Cardiac muscle cell (in vitro differentiated cells and primary cell): ENCODE data around the gene EME2. TPM values are rescaled to one million over a fixed set of nuclear protein-coding genes. Genes with fewer than 3 reads are reported as not detected.

Source experiments
- DNase-seq, 2 donors: peaks; one replicate each; pipeline versions ENCODE4 v3.0.0 to v3.0.0-alpha.2; 2010 to 2017; ENCODE audit warnings: low read depth in 1 of 2, low spot score in 1 of 2
- H3K27ac ChIP-seq: fragments of 200-600 bp; sonication (generic); 2 replicates; pipeline ENCODE4 v1.5.1; 2016
- H3K27me3 ChIP-seq: fragments of 200-600 bp; sonication (generic); 2 replicates; pipeline ENCODE4 v1.6.0; 2016; ENCODE audit warnings: control low read depth
- H3K36me3 ChIP-seq: fragments of 200-600 bp; sonication (generic); 2 replicates; pipeline ENCODE4 v1.5.1; 2016; ENCODE audit warnings: control low read depth
- H3K4me1 ChIP-seq: fragments of 200-600 bp; sonication (generic); 2 replicates; pipeline ENCODE4 v1.8.1; 2017; ENCODE audit warnings: low read depth, mild to moderate bottlenecking, mixed run types
- H3K4me3 ChIP-seq: fragments of 200-600 bp; sonication (generic); 2 replicates; pipeline ENCODE4 v1.5.1; 2016; ENCODE audit warnings: mild to moderate bottlenecking
- H3K9me3 ChIP-seq: fragments of 200-600 bp; sonication (generic); 2 replicates; pipeline ENCODE4 v1.5.1; 2017; ENCODE audit warnings: low read depth, mild to moderate bottlenecking, control low read depth
- CTCF ChIP-seq: IDR thresholded peaks from 2 replicates; pipeline ENCODE4 v1.5.1; 2012; ENCODE audit warnings: low read depth, mild to moderate bottlenecking, low read length
- polyA plus RNA-seq: library from polyadenylated mRNA; unstranded; fragments of >200 nt; fragmentation: Nextera tagmentation; extraction: Ambion mirVana; gene quantifications from 2 replicates; pipeline ENCODE4 v1.2.1, GENCODE V29; 2016
- total RNA-seq: library from RNA; depleted of rRNA; stranded (reverse); fragments of >200 nt; gene quantifications from 2 replicates; pipeline ENCODE4 v1.2.3, GENCODE V29; 2016

Gene EME2
- total and polyA plus RNA-seq, 2 experiments from 2014 or later, result 18.7 to 19.3 TPM

- Histone ChIP-seq H3K4me3 (no peak overlapping the region), H3K9me3 (no peaks in the 10 kb centered on the region), H3K27ac (no peak overlapping the region), H3K27me3 (no peaks in the 10 kb centered on the region), H3K4me1 (peaks cover 3% of the 10 kb centered on the region), H3K36me3 (peaks cover 17% of the 10 kb centered on the region)
- no peak for DNase-seq
- TF ChIP-seq CTCF, result no peak
Measured at GRCh38 chr16:1820946-1821290, 48.3 kb downstream of the EME2 start.

- Histone ChIP-seq H3K27ac (no peak overlapping the region), H3K4me1 (peaks cover 3% of the 10 kb centered on the region), H3K27me3 (no peaks in the 10 kb centered on the region), H3K4me3 (no peak overlapping the region), H3K9me3 (no peaks in the 10 kb centered on the region), H3K36me3 (peaks cover 9% of the 10 kb centered on the region)
- TF ChIP-seq CTCF, result no peak
- DNase-seq, result no peak
Measured at GRCh38 chr16:1821861-1822611, 49.4 kb downstream of the EME2 start.

GRCh38 chr16:1822801-1823200 is 50.2 kb downstream of the EME2 start:
- peaks cover 5% of the 10 kb centered on the region for H3K4me1 ChIP-seq
- no peak overlapping the region for H3K27ac ChIP-seq
- no peak overlapping the region for H3K4me3 ChIP-seq
- peaks cover 9% of the 10 kb centered on the region for H3K36me3 ChIP-seq
- H3K9me3 ChIP-seq, result no peaks in the 10 kb centered on the region
- DNase-seq, result no peak
- no peak for TF ChIP-seq CTCF
- no peaks in the 10 kb centered on the region for H3K27me3 ChIP-seq

GRCh38 chr16:1823821-1824220 is 51.2 kb downstream of the EME2 start:
- H3K27me3 ChIP-seq, result no peaks in the 10 kb centered on the region
- peaks cover 9% of the 10 kb centered on the region for H3K36me3 ChIP-seq
- peak; percentile 35 for TF ChIP-seq CTCF
- no peak overlapping the region for H3K27ac ChIP-seq
- H3K9me3 ChIP-seq, result no peaks in the 10 kb centered on the region
- peak; percentile 58 to 70 for DNase-seq
- H3K4me1 ChIP-seq, result peaks cover 14% of the 10 kb centered on the region
- no peak overlapping the region for H3K4me3 ChIP-seq

GRCh38 chr16:1825381-1825863 is 52.8 kb downstream of the EME2 start:
- Histone ChIP-seq H3K4me3 (peak overlapping the region; percentile 83), H3K27me3 (no peaks in the 10 kb centered on the region), H3K36me3 (peaks cover 3% of the 10 kb centered on the region), H3K4me1 (peaks cover 17% of the 10 kb centered on the region), H3K9me3 (no peaks in the 10 kb centered on the region), H3K27ac (peak overlapping the region; percentile 92)
- DNase-seq, result no peak
- no peak for TF ChIP-seq CTCF

Other genes with a start within 250 kb of the EME2 start
- 0.39 and 0.83 TPM in 2 replicates for gene TMEM204, start 239.1 kb upstream of the EME2 start, total RNA-seq
- 0.44 and 1.6 TPM in 2 replicates for gene TMEM204, start 239.1 kb upstream of the EME2 start, polyA plus RNA-seq
- 40.4 and 48.9 TPM in 2 replicates for gene IFT140, start 160.7 kb upstream of the EME2 start, total RNA-seq
- 23.8 and 31.9 TPM in 2 replicates for gene IFT140, start 160.7 kb upstream of the EME2 start, polyA plus RNA-seq
- gene CRAMP1, start 160.4 kb upstream of the EME2 start, total RNA-seq, result 13.1 and 15.3 TPM in 2 replicates
- gene CRAMP1, start 160.4 kb upstream of the EME2 start, polyA plus RNA-seq, result 7.7 and 10.3 TPM in 2 replicates
- 34.5 and 45.1 TPM in 2 replicates for gene JPT2, start 94.5 kb upstream of the EME2 start, total RNA-seq
- gene JPT2, start 94.5 kb upstream of the EME2 start, polyA plus RNA-seq, result 10.0 and 10.6 TPM in 2 replicates
- gene MAPK8IP3, start 66.6 kb upstream of the EME2 start, total RNA-seq, result 109 and 127 TPM in 2 replicates
- gene MAPK8IP3, start 66.6 kb upstream of the EME2 start, polyA plus RNA-seq, result 57.1 and 75.2 TPM in 2 replicates
- 72.2 and 106 TPM in 2 replicates for gene NME3, start 1.3 kb upstream of the EME2 start, total RNA-seq
- gene NME3, start 1.3 kb upstream of the EME2 start, polyA plus RNA-seq, result 76.9 and 112 TPM in 2 replicates
- gene MRPS34, start 324 bp downstream of the EME2 start, total RNA-seq, result 188 and 195 TPM in 2 replicates
- gene MRPS34, start 324 bp downstream of the EME2 start, polyA plus RNA-seq, result 164 and 172 TPM in 2 replicates
- gene SPSB3, start 9.8 kb downstream of the EME2 start, total RNA-seq, result 90.5 and 101 TPM in 2 replicates
- gene SPSB3, start 9.8 kb downstream of the EME2 start, polyA plus RNA-seq, result 81.4 and 96.4 TPM in 2 replicates
- gene NUBP2, start 10.2 kb downstream of the EME2 start, total RNA-seq, result 151 and 166 TPM in 2 replicates
- 121 and 138 TPM in 2 replicates for gene NUBP2, start 10.2 kb downstream of the EME2 start, polyA plus RNA-seq
- gene IGFALS, start 20.9 kb downstream of the EME2 start, total RNA-seq, result 1.2 and 2.1 TPM in 2 replicates
- gene IGFALS, start 20.9 kb downstream of the EME2 start, polyA plus RNA-seq, result 1.3 TPM in 1 of 2 replicates, not detected in the other
- 219 and 341 TPM in 2 replicates for gene HAGH, start 54.0 kb downstream of the EME2 start, total RNA-seq
- 163 and 169 TPM in 2 replicates for gene HAGH, start 54.0 kb downstream of the EME2 start, polyA plus RNA-seq
- 73.5 and 129 TPM in 2 replicates for gene FAHD1, start 54.4 kb downstream of the EME2 start, total RNA-seq
- gene FAHD1, start 54.4 kb downstream of the EME2 start, polyA plus RNA-seq, result 48.0 and 55.3 TPM in 2 replicates
- 2.0 TPM in 1 of 2 replicates, not detected in the other for gene MEIOB, start 99.4 kb downstream of the EME2 start, total RNA-seq
- gene MEIOB, start 99.4 kb downstream of the EME2 start, polyA plus RNA-seq, result 1.3 TPM in 1 of 2 replicates, not detected in the other
- gene HS3ST6, start 145.6 kb downstream of the EME2 start, total RNA-seq, result not detected in 2 replicates
- not detected in 2 replicates for gene HS3ST6, start 145.6 kb downstream of the EME2 start, polyA plus RNA-seq
- 13.6 and 22.4 TPM in 2 replicates for gene MSRB1, start 170.4 kb downstream of the EME2 start, total RNA-seq
- 27.8 and 35.1 TPM in 2 replicates for gene MSRB1, start 170.4 kb downstream of the EME2 start, polyA plus RNA-seq
- not detected in 2 replicates for gene RPL3L, start 181.9 kb downstream of the EME2 start, total RNA-seq
- 0.07 and 0.28 TPM in 2 replicates for gene RPL3L, start 181.9 kb downstream of the EME2 start, polyA plus RNA-seq
- 291 and 575 TPM in 2 replicates for gene NDUFB10, start 186.7 kb downstream of the EME2 start, total RNA-seq
- gene NDUFB10, start 186.7 kb downstream of the EME2 start, polyA plus RNA-seq, result 485 and 518 TPM in 2 replicates
- 2,958 and 3,550 TPM in 2 replicates for gene RPS2, start 192.0 kb downstream of the EME2 start, total RNA-seq
- gene RPS2, start 192.0 kb downstream of the EME2 start, polyA plus RNA-seq, result 2,155 and 2,484 TPM in 2 replicates
- gene RNF151, start 194.0 kb downstream of the EME2 start, total RNA-seq, result 0.21 TPM in 1 of 2 replicates, not detected in the other
- gene RNF151, start 194.0 kb downstream of the EME2 start, polyA plus RNA-seq, result 0.38 and 0.54 TPM in 2 replicates
- gene TBL3, start 199.2 kb downstream of the EME2 start, total RNA-seq, result 72.4 and 94.7 TPM in 2 replicates
- 67.3 and 82.9 TPM in 2 replicates for gene TBL3, start 199.2 kb downstream of the EME2 start, polyA plus RNA-seq
- 0.25 and 1.3 TPM in 2 replicates for gene NOXO1, start 208.7 kb downstream of the EME2 start, total RNA-seq
- 0.80 and 1.2 TPM in 2 replicates for gene NOXO1, start 208.7 kb downstream of the EME2 start, polyA plus RNA-seq
- 52.8 and 53.5 TPM in 2 replicates for gene GFER, start 211.4 kb downstream of the EME2 start, total RNA-seq
- gene GFER, start 211.4 kb downstream of the EME2 start, polyA plus RNA-seq, result 43.8 and 46.9 TPM in 2 replicates
- gene SYNGR3, start 217.2 kb downstream of the EME2 start, total RNA-seq, result 27.2 and 28.5 TPM in 2 replicates
- gene SYNGR3, start 217.2 kb downstream of the EME2 start, polyA plus RNA-seq, result 21.8 and 27.1 TPM in 2 replicates
- gene ZNF598, start 237.0 kb downstream of the EME2 start, total RNA-seq, result 35.6 and 50.4 TPM in 2 replicates
- 28.8 and 34.5 TPM in 2 replicates for gene ZNF598, start 237.0 kb downstream of the EME2 start, polyA plus RNA-seq
- 3.3 and 16.2 TPM in 2 replicates for gene NPW, start 247.0 kb downstream of the EME2 start, total RNA-seq
- 13.4 and 38.6 TPM in 2 replicates for gene NPW, start 247.0 kb downstream of the EME2 start, polyA plus RNA-seq